GM12865 (cell line): ENCODE results near the gene RAPGEF1.

ENCODE experiments used
- DNase-seq: peaks from one replicate; pipeline ENCODE4 v3.0.0; 2010; ENCODE audit warnings: low read depth
- H3K4me3 ChIP-seq: 2 replicates; pipeline ENCODE4 v1.5.1; 2011; ENCODE audit warnings: mild to moderate bottlenecking, low read depth, low read length, control low read depth
- CTCF ChIP-seq: IDR thresholded peaks from 2 replicates; pipeline ENCODE4 v1.5.1; 2011; ENCODE audit warnings: low read length, control low read depth, low read depth, inconsistent platforms; ENCODE audit not compliant: insufficient read depth; ENCODE audit errors: missing control alignments

RAPGEF1 gene

DNA sequence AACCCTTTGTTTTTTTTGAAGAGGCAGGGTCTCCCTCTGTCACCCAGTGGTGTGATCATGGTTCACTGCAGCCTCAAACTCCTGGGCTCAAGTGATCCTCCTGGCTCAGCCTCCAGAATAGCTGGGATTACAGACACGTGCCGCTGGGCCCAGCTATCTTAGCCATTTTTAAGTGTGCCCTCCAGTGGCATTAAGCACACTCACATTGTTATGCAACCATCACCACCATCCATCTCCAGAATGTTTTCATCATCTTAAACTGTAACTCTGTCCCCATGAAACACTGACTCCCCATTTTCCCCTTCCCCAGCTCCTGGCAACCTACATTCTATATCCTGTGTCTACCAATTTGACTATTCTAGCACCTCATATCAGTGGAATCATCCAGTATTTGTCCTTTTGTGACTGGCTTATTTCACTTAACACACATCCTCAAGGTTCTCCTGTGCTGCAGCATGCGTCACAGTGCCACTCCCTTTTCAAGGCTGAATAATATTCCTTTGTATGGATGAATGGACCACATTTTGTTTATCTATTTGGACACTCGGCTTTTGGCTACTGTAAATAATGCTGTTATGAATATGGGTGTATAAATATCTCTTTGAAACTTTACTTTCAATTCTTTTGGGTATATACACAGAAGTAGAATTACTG is 12.5 kb upstream of the RAPGEF1 start:
- no peak for DNase-seq
- TF ChIP-seq CTCF, result no peak

DNA sequence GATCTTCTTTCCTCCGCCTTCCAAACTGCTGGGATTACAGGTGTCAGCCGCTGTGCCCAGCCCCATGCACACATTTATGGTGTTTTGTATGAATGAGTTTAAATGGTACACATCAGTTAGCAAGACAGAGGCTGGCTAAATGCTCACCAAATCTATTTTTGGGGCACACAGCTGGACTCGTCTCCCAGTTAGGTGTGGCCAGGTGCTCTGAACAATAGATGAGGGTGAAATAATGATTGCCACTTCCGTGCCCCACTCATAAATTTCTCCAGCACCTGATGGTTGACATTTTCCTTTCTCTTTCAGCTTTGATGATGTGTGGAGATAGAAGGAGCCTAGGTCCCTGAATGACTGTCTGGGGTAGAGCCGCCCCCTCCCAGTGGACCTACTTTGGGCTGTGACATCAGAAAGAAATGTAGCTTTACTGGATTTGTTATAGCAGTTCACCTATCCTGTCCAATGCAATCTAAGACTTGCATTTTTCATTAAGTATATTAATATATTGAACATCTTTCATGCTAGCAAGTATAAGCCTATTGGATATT is 8.6 kb upstream of the RAPGEF1 start:
- no peak overlapping the region for H3K4me3 ChIP-seq
- DNase-seq, result no peak
- no peak for TF ChIP-seq CTCF

More for the DNA sequence above, 12.5 kb upstream of the RAPGEF1 start:
- H3K4me3 ChIP-seq, result no peak overlapping the region

- no peak overlapping the region for H3K4me3 ChIP-seq
- peak; percentile 66 for TF ChIP-seq CTCF
- DNase-seq, result peak; percentile 77
These were observed 7.5 kb upstream of the RAPGEF1 start for GRCh38 chr9:131747352-131747751.

- no peak for DNase-seq
- H3K4me3 ChIP-seq, result no peak overlapping the region
These were observed 5.7 kb upstream of the RAPGEF1 start for GRCh38 chr9:131745610-131746009.

DNA sequence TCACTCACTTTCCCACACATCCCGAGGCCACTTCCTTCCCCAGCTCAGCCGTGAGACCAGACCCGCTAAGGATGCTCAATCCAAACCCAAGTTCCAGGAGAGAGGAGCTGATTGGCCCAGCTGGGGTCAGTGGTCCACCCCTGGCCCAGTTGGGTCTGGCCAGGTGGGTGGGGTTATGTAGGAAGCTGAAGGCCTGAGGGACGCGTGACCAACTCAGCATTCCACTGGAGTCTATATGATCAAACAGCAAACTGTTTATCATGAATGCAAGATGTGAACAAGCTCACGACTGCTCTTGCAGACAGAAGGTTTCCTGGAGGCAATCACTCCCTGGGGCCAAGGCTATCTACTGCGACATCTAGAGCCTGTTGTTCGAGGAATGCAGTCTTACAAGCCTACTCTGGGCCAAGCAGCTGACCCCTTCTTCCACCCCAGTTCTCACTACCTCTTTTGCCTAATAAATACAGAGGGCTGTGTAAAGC is 4.9 kb upstream of the RAPGEF1 start:
- no peak for DNase-seq
- H3K4me3 ChIP-seq, result no peak overlapping the region
- TF ChIP-seq CTCF, result no peak

More at GRCh38 chr9:131745610-131746009, 5.7 kb upstream of the RAPGEF1 start:
- no peak for TF ChIP-seq CTCF

- TF ChIP-seq CTCF, result no peak
- peak; percentile 48 for DNase-seq
- no peak overlapping the region for H3K4me3 ChIP-seq
These were observed 4.4 kb upstream of the RAPGEF1 start for GRCh38 chr9:131744171-131744719.

- no peak overlapping the region for H3K4me3 ChIP-seq
- DNase-seq, result no peak
- no peak for TF ChIP-seq CTCF
These were observed 3.6 kb upstream of the RAPGEF1 start for GRCh38 chr9:131743501-131743900.
